HepG2 (cell line): ENCODE data around the gene SYPL1. TPM values are rescaled to one million over a fixed set of nuclear protein-coding genes. Genes with fewer than 3 reads are reported as not detected.

Experiments used
- DBP ChIP-seq: sonication (generic); formaldehyde crosslinking; IDR thresholded peaks from 2 replicates; pipeline ENCODE4 v1.4.0; 2020; ENCODE audit warnings: missing genetic modification reagents; ENCODE audit errors: not compliant biosample characterization
- E2F2 ChIP-seq: sonication (generic); formaldehyde crosslinking; IDR thresholded peaks from 2 replicates; pipeline ENCODE4 v1.4.0; 2020; ENCODE audit warnings: missing genetic modification reagents, borderline replicate concordance
- HNF4A ChIP-seq: sonication (generic); formaldehyde crosslinking; IDR thresholded peaks from 2 replicates; pipeline ENCODE4 v1.4.0; 2020; ENCODE audit warnings: missing genetic modification reagents
- KIAA2018 ChIP-seq: sonication (generic); formaldehyde crosslinking; IDR thresholded peaks from 2 replicates; pipeline ENCODE4 v1.5.0; 2020; ENCODE audit warnings: mild to moderate bottlenecking, missing genetic modification reagents, borderline replicate concordance
- MED1 ChIP-seq: sonication (generic); formaldehyde crosslinking; IDR thresholded peaks from 2 replicates; pipeline ENCODE4 v1.4.0; 2020; ENCODE audit warnings: missing genetic modification reagents
- MYC ChIP-seq: sonication (generic); formaldehyde crosslinking; IDR thresholded peaks from 2 replicates; pipeline ENCODE4 v1.9.0; 2021; ENCODE audit warnings: missing genetic modification reagents, borderline replicate concordance
- RBM22 ChIP-seq: fragments of 200-400 bp; formaldehyde crosslinking; optimal IDR thresholded peaks from 2 replicates; pipeline ENCODE3; 2017; ENCODE audit warnings: mild to moderate bottlenecking, low read length, moderate library complexity
- SATB2 ChIP-seq: sonication (generic); formaldehyde crosslinking; IDR thresholded peaks from 2 replicates; pipeline ENCODE4 v1.5.0; 2020; ENCODE audit warnings: missing genetic modification reagents
- SSRP1 ChIP-seq: IDR thresholded peaks from 2 replicates; pipeline ENCODE4 v1.6.1; 2016; ENCODE audit warnings: control low read depth
- TAF15 ChIP-seq: fragments of 200-400 bp; formaldehyde crosslinking; IDR thresholded peaks from one replicate; pipeline ENCODE4 v1.6.1; 2018; ENCODE audit warnings: mild to moderate bottlenecking, low read depth, low read length; ENCODE audit not compliant: poor library complexity, severe bottlenecking
- TEAD2 ChIP-seq: sonication (generic); formaldehyde crosslinking; IDR thresholded peaks from 2 replicates; pipeline ENCODE4 v1.9.0; 2021; ENCODE audit warnings: missing genetic modification reagents
- ZBTB2 ChIP-seq: sonication (generic); formaldehyde crosslinking; IDR thresholded peaks from 2 replicates; pipeline ENCODE4 v1.8.0; 2022; ENCODE audit warnings: low read depth, missing genetic modification reagents
- polyA plus RNA-seq, 8 experiments: library from polyadenylated mRNA; depleted of rRNA in 3 of 8; stranded (reverse) in 7 of 8; unstranded in 1 of 8; fragments of >200 nt; fragmentation: Illumina TruSeq in 4 of 8; extraction: Trizol in 4 of 8; gene quantifications; 2 replicates each; pipeline versions ENCODE4 v1.2.1 to v1.2.3, GENCODE V29; 2011 to 2016; ENCODE audit warnings: low read depth in 4 of 8, missing spikeins in 1 of 8, mixed read lengths in 1 of 8; ENCODE audit not compliant: insufficient read depth in 1 of 8
- total RNA-seq, 5 experiments: library from RNA; depleted of rRNA; stranded (reverse); fragments of >200 nt; fragmentation: Illumina TruSeq; extraction: Trizol; gene quantifications; 2 replicates each; pipeline ENCODE4 v1.2.3, GENCODE V29; 2016; ENCODE audit warnings: low read depth in 1 of 5
- TF ChIP-seq, protein P1 (sequence below): IDR thresholded peaks from 2 replicates; pipeline ENCODE4 v1.6.1; 2016; ENCODE audit warnings: low read depth
- TF ChIP-seq, protein P2 (sequence below): sonication (generic); formaldehyde crosslinking; IDR thresholded peaks from 2 replicates; pipeline ENCODE4 v1.8.0; 2022; ENCODE audit warnings: missing genetic modification reagents, mild to moderate bottlenecking, borderline replicate concordance

SYPL1 gene
- total and polyA plus RNA-seq, 2 of the 13 experiments (the other 11 are each of a cell fraction or from before 2014, with no cell fraction given) = 27.5 to 40.2 TPM

- no peak for TF ChIP-seq SATB2 (CRISPR knock-in tag)
- TF ChIP-seq SSRP1 (CRISPR knock-in tag) = no peak
- TF ChIP-seq, protein P1, sequence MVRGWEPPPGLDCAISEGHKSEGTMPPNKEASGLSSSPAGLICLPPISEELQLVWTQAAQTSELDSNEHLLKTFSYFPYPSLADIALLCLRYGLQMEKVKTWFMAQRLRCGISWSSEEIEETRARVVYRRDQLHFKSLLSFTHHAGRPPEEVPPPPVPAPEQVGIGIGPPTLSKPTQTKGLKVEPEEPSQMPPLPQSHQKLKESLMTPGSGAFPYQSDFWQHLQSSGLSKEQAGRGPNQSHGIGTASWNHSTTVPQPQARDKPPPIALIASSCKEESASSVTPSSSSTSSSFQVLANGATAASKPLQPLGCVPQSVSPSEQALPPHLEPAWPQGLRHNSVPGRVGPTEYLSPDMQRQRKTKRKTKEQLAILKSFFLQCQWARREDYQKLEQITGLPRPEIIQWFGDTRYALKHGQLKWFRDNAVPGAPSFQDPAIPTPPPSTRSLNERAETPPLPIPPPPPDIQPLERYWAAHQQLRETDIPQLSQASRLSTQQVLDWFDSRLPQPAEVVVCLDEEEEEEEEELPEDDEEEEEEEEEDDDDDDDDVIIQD (CRISPR knock-in tag) = no peak
- TF ChIP-seq KIAA2018 (CRISPR knock-in tag) = no peak
- TF ChIP-seq RBM22 = no peak
- TF ChIP-seq, protein P2, sequence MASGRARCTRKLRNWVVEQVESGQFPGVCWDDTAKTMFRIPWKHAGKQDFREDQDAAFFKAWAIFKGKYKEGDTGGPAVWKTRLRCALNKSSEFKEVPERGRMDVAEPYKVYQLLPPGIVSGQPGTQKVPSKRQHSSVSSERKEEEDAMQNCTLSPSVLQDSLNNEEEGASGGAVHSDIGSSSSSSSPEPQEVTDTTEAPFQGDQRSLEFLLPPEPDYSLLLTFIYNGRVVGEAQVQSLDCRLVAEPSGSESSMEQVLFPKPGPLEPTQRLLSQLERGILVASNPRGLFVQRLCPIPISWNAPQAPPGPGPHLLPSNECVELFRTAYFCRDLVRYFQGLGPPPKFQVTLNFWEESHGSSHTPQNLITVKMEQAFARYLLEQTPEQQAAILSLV = no peak
- TF ChIP-seq TEAD2 (CRISPR knock-in tag) = no peak
- no peak for TF ChIP-seq ZBTB2
- no peak for TF ChIP-seq E2F2
- TF ChIP-seq MYC (CRISPR knock-in tag) = peak; percentile 36; the same call in 1 of the 2 replicates
- TF ChIP-seq HNF4A (CRISPR knock-in tag) = no peak
- TF ChIP-seq MED1 (CRISPR knock-in tag) = peak; percentile 46
- no peak for TF ChIP-seq DBP (CRISPR knock-in tag)
- TF ChIP-seq TAF15 = no peak
These were observed 47.1 kb downstream of the SYPL1 start (continued) for GRCh38 chr7:106064771-106065574.
